Karpas-422 (cell line): ENCODE measurements around the gene HK2. TPM values are rescaled to one million over a fixed set of nuclear protein-coding genes. Genes with fewer than 3 reads are reported as not detected.
A peak's percentile ranks its signal among the peaks of the same experiment; 100 is the strongest.

Source experiments
- DNase-seq: peaks from one replicate; pipeline ENCODE4 v3.0.0-alpha.2; 2015
- H2AFZ ChIP-seq: fragments of 200-600 bp; sonication (generic); 2 replicates; pipeline ENCODE4 v1.6.1; 2014; ENCODE audit warnings: antibody characterized with exemption, low read length, mixed read lengths
- H3K27ac ChIP-seq: fragments of 200-600 bp; sonication (generic); 2 replicates; pipeline ENCODE4 v1.5.1; 2014; ENCODE audit warnings: mild to moderate bottlenecking, low read length, moderate library complexity
- H3K27me3 ChIP-seq: fragments of 200-600 bp; sonication (generic); 2 replicates; pipeline ENCODE4 v1.6.1; 2014; ENCODE audit warnings: low read length, mixed read lengths
- H3K36me3 ChIP-seq: fragments of 200-600 bp; sonication (generic); 2 replicates; pipeline ENCODE4 v1.6.1; 2014; ENCODE audit warnings: low read length, mixed read lengths; ENCODE audit not compliant: insufficient read depth
- H3K4me1 ChIP-seq: fragments of 200-600 bp; sonication (generic); 2 replicates; pipeline ENCODE4 v1.6.1; 2014; ENCODE audit warnings: mild to moderate bottlenecking, low read length, mixed read lengths
- H3K4me2 ChIP-seq: fragments of 200-600 bp; sonication (generic); 2 replicates; pipeline ENCODE4 v1.6.1; 2014; ENCODE audit warnings: low read length, low read depth, mild to moderate bottlenecking; ENCODE audit not compliant: poor library complexity, severe bottlenecking
- H3K4me3 ChIP-seq: fragments of 200-600 bp; sonication (generic); 2 replicates; pipeline ENCODE4 v1.5.1; 2014; ENCODE audit warnings: mild to moderate bottlenecking, antibody characterized with exemption, low read length, mixed read lengths
- H3K79me2 ChIP-seq: fragments of 200-600 bp; sonication (generic); 2 replicates; pipeline ENCODE4 v1.6.1; 2014; ENCODE audit warnings: mild to moderate bottlenecking, low read length, mixed read lengths
- H3K9ac ChIP-seq: fragments of 200-600 bp; sonication (generic); 2 replicates; pipeline ENCODE4 v1.6.0; 2014; ENCODE audit warnings: low read length
- H3K9me2 ChIP-seq: fragments of 200-600 bp; sonication (generic), shearing (Covaris generic); replicated peaks from 2 replicates; pipeline ENCODE4 v1.6.0; 2014; ENCODE audit warnings: mild to moderate bottlenecking, low read length, moderate library complexity; ENCODE audit not compliant: insufficient read depth
- H3K9me3 ChIP-seq: fragments of 300-700, 200-600 bp; sonication (generic); 2 replicates; pipeline ENCODE4 v1.6.1; 2014; ENCODE audit warnings: low read length, mixed read lengths
- H4K20me1 ChIP-seq: fragments of 200-600 bp; sonication (generic); 2 replicates; pipeline ENCODE4 v1.6.1; 2014; ENCODE audit warnings: mild to moderate bottlenecking, antibody characterized with exemption, low read length, low read depth; ENCODE audit not compliant: insufficient read depth
- total RNA-seq: library from RNA; depleted of rRNA; stranded (reverse); fragments of >200 nt; shearing (Covaris generic); gene quantifications from 2 replicates; pipeline ENCODE4 v1.2.3, GENCODE V29; 2014; ENCODE audit warnings: low replicate concordance

The HK2 gene
- total RNA-seq, 1 experiment from 2014 or later: 80.7 TPM

DNA sequence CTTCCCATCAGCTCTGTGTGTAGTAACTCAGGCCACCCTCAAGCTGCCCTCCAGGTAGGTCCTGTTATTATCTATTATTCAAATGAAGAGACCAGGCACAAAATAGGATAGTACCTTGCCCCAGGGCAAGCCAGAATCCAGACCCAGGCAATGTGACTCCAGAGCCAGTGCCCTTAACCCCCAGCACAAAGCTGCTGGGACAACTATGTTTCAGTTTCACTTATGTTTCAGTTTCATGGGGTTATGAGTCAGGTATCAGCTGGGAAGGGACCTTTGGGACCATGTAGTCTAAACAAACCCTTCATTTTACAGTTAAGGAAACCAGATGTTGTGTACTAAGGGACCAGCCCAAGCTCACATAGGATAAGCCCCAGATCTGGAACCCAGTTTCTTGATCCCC lies 10.0 kb downstream of the HK2 start:
- no peak overlapping the region for H3K4me2 ChIP-seq
- peaks cover 92% of the 10 kb centered on the region for H4K20me1 ChIP-seq
- no peaks in the 10 kb centered on the region for H3K27me3 ChIP-seq
- no peaks in the 10 kb centered on the region; the same call in 1 of the 2 replicates for H3K36me3 ChIP-seq
- no peak overlapping the region for H3K27ac ChIP-seq
- H3K9me2 ChIP-seq: no peaks in the 10 kb centered on the region
- H3K4me3 ChIP-seq: no peak overlapping the region
- peak; percentile 67 for DNase-seq
- H2AFZ ChIP-seq: no peak overlapping the region
- no peak overlapping the region for H3K9ac ChIP-seq
- H3K4me1 ChIP-seq: peaks cover 80% of the 10 kb centered on the region
- peaks cover 97% of the 10 kb centered on the region for H3K79me2 ChIP-seq
- no peaks in the 10 kb centered on the region for H3K9me3 ChIP-seq

DNA sequence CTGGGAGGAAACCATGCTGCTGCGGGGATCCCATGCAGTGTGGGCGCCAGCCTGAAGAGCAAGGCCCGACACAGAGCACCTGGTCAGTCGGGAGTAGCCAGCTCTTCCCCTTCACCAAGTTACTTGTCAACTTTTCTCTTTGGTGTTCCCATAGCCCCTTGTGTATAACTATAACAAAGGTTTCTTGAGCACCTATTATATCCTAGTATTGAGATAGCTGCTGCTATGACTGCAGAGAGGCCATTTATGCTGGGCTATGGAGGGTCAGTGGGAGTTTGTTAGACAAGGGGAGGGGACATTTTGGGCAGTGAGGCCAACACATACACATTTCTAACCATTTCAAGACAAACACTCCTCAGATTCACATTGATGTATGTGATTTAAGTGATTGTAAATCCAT lies 10.8 kb downstream of the HK2 start:
- no peak overlapping the region for H2AFZ ChIP-seq
- H3K4me3 ChIP-seq: no peak overlapping the region

DNA sequence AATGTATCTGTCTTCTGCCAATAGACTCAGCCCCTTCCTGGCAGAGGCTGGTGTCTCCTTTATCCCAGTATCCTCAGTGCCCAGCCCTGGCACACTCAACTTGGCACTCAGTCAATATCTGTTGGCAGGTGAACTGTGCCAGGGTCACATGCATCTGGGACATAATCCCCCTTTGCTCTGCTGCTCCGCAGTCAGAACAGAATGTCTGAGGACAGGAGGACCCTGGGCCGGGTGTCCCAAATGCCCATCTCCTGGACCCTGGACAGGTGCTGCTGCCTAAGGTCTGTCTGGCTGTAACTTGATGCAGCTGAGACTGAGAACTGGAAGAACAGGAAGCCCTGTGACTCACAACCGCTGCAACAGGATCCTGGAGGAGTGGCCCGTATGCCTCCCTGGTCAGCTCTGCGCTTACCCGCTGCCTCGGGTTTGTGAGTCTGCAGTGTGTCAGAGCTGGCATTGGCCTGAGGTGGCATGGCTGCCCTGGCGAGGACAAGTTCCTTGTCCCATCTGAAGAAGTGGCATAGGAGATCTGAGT lies 11.4 kb downstream of the HK2 start:
- peaks cover 6% of the 10 kb centered on the region; the same call in 1 of the 2 replicates for H3K36me3 ChIP-seq
- DNase-seq: no peak
- H3K9me3 ChIP-seq: no peaks in the 10 kb centered on the region
- no peak overlapping the region for H3K4me3 ChIP-seq
- H3K79me2 ChIP-seq: peaks cover 99% of the 10 kb centered on the region
- no peak overlapping the region for H3K27ac ChIP-seq
- no peaks in the 10 kb centered on the region for H3K27me3 ChIP-seq
- H2AFZ ChIP-seq: no peak overlapping the region
- no peak overlapping the region for H3K4me2 ChIP-seq
- H3K9me2 ChIP-seq: no peaks in the 10 kb centered on the region
- 0 out of 2 replicates have a peak overlapping the region, but pooled peaks have one; percentile 2 for H3K9ac ChIP-seq
- H4K20me1 ChIP-seq: peaks cover 98% of the 10 kb centered on the region
- peaks cover 91% of the 10 kb centered on the region for H3K4me1 ChIP-seq

More for the DNA sequence above, 10.8 kb downstream of the HK2 start:
- no peak overlapping the region for H3K9ac ChIP-seq
- H3K4me2 ChIP-seq: no peak overlapping the region
- peaks cover 94% of the 10 kb centered on the region for H4K20me1 ChIP-seq
- no peaks in the 10 kb centered on the region for H3K9me3 ChIP-seq
- H3K36me3 ChIP-seq: peaks cover under 1% of the 10 kb centered on the region; the same call in 1 of the 2 replicates
- H3K9me2 ChIP-seq: no peaks in the 10 kb centered on the region
- DNase-seq: no peak
- H3K27ac ChIP-seq: no peak overlapping the region
- no peaks in the 10 kb centered on the region for H3K27me3 ChIP-seq
- peaks cover 98% of the 10 kb centered on the region for H3K79me2 ChIP-seq
- peaks cover 85% of the 10 kb centered on the region for H3K4me1 ChIP-seq

DNA sequence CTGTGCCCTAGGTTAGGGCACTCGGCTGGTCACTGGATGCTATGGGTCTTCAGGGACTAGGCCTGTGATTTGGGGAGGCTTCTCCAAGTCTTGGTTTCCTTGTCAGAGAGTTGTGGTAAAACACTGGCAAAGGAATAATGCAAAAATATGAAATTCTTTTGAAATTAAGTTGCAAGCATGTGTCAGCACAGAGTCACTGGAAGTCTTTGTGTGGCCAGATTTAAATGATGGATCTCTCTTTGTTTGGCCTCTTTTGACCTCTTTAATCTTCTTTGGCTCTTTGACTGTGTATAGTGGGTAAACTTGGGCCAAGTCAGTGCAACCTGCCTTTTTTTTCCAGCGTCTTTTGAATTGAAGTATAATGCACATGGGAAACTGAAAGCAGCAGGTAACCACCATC lies 12.1 kb downstream of the HK2 start:
- H3K4me2 ChIP-seq: peak overlapping the region; percentile 7

DNA sequence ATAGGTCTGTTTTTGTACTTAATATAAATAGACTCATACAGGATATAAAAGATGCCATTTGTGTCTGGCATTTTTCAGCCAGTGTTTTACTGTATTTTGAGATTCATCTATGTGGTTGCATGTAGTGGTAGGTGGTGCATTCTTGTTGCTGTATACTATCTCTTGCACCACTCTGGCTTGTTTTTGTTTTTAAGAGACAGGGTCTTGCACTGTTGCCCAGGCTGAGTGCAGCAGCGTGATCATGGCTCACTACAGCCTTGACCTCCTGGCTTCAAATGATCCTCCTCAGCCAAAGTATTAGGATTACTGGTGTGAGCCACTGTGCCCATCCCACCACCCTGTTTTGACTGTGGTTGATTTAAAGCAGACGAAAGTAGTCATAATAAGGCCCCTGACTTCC lies 12.6 kb downstream of the HK2 start:
- H3K79me2 ChIP-seq: peaks cover 100% of the 10 kb centered on the region
- no peaks in the 10 kb centered on the region for H3K9me3 ChIP-seq
- H3K27ac ChIP-seq: no peak overlapping the region
- no peak overlapping the region for H3K4me3 ChIP-seq
- no peaks in the 10 kb centered on the region for H3K27me3 ChIP-seq
- H3K4me1 ChIP-seq: peaks cover 91% of the 10 kb centered on the region
- H2AFZ ChIP-seq: no peak overlapping the region
- H3K9me2 ChIP-seq: no peaks in the 10 kb centered on the region
- H3K4me2 ChIP-seq: peak overlapping the region; percentile 7
- no peak overlapping the region for H3K9ac ChIP-seq
- peaks cover 17% of the 10 kb centered on the region; the same call in 1 of the 2 replicates for H3K36me3 ChIP-seq
- DNase-seq: no peak
- peaks cover 100% of the 10 kb centered on the region for H4K20me1 ChIP-seq

More for the DNA sequence above, 12.1 kb downstream of the HK2 start:
- H3K79me2 ChIP-seq: peaks cover 100% of the 10 kb centered on the region
- DNase-seq: no peak
- H3K4me3 ChIP-seq: no peak overlapping the region
- H4K20me1 ChIP-seq: peaks cover 100% of the 10 kb centered on the region
- no peak overlapping the region for H3K27ac ChIP-seq
- H3K36me3 ChIP-seq: peaks cover 13% of the 10 kb centered on the region; the same call in 1 of the 2 replicates
- H3K9me2 ChIP-seq: no peaks in the 10 kb centered on the region
- 0 out of 2 replicates have a peak overlapping the region, but pooled peaks have one; percentile 2 for H3K9ac ChIP-seq
- no peak overlapping the region for H2AFZ ChIP-seq
- peaks cover 96% of the 10 kb centered on the region for H3K4me1 ChIP-seq
- H3K9me3 ChIP-seq: no peaks in the 10 kb centered on the region
- no peaks in the 10 kb centered on the region for H3K27me3 ChIP-seq

DNA sequence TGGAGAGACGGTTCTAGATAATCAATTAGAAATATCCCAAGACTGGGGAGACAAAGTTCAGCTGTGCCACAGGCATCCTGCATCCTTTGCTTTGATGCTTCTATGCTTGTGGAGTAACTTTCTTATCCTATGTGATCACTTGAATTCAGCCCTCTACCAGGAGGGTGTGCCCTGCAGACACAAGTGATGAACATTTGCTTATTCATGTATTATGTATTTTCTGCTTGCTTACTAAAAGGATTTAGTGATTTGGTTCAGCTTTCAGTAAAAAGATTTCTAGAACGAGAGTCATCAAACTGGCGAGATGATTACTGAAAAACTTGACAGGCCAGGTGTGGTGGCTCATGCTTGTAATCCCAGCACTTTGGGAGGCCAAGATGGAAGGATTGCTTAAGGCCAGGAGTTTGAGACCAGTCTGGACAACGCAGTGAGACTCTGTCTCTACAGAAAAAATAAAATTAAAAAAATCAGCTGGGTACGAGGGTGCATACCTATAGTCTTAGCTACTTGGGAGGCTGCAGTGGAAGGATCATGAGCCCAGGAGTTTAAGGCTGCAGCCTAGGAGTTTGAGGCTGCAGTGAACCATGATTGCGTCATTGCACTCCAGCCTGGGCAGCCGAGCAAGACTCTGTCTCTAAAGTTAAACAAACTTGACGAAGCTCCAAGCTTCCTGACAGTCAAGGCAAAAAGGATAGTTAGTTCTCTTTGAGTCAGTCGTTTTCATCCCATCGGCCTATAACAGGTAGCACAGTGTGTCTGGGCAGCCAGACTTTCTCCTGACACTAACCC lies 13.3 kb downstream of the HK2 start:
- peaks cover 100% of the 10 kb centered on the region for H4K20me1 ChIP-seq
- H3K4me2 ChIP-seq: peak overlapping the region; percentile 74

DNA sequence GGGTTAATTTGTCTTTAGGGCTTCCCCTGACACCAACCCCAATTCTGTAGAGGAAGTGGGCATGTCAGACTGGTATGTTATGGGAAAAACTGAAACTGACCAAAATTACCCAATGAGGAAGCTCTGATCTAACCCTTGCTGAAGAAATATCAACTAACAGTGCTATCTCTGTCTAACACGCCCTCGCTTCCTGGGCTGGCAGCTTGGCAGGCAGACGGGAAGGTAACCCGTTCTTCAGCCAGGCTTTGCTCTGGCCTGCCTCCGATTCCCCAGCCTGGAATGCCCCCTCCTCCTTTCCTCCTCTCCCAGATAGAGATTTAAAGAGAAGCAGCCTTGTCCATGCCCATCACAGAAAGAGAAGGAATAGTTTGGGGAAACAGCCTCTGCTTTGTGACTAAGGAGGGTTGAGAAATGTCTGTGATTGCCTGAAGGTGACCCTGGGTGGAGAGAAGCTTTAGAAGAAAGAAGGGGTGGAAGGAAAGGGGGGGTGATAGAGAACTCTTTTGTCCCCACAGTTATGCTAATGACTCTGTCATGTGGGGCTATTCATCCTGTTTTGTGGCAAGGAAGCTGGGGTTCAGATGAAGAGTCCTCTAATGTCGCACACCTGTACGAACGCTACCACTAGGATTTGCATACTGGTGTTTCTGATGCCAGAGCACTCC lies 15.4 kb downstream of the HK2 start:
- peaks cover 100% of the 10 kb centered on the region for H3K79me2 ChIP-seq
- peak overlapping the region; percentile 86 for H3K27ac ChIP-seq
- no peaks in the 10 kb centered on the region for H3K9me3 ChIP-seq
- H3K27me3 ChIP-seq: no peaks in the 10 kb centered on the region
- peaks cover 96% of the 10 kb centered on the region for H4K20me1 ChIP-seq
- H2AFZ ChIP-seq: no peak overlapping the region
- peak overlapping the region; percentile 54 for H3K4me3 ChIP-seq
- peak; percentile 87 for DNase-seq
- peaks cover 66% of the 10 kb centered on the region for H3K4me1 ChIP-seq
- H3K9me2 ChIP-seq: no peaks in the 10 kb centered on the region
- peak overlapping the region; percentile 74 for H3K4me2 ChIP-seq
- H3K36me3 ChIP-seq: peaks cover 27% of the 10 kb centered on the region; the same call in 1 of the 2 replicates
- peak overlapping the region; percentile 59 for H3K9ac ChIP-seq

More for the DNA sequence above, 13.3 kb downstream of the HK2 start:
- Histone ChIP-seq H2AFZ (no peak overlapping the region), H3K4me1 (peaks cover 87% of the 10 kb centered on the region), H3K9ac (peak overlapping the region; percentile 19; the same call in 1 of the 2 replicates), H3K27me3 (no peaks in the 10 kb centered on the region), H3K9me3 (no peaks in the 10 kb centered on the region), H3K9me2 (no peaks in the 10 kb centered on the region), H3K27ac (peak overlapping the region; percentile 86; the same call in 1 of the 2 replicates), H3K79me2 (peaks cover 100% of the 10 kb centered on the region), H3K36me3 (peaks cover 19% of the 10 kb centered on the region; the same call in 1 of the 2 replicates), H3K4me3 (no peak overlapping the region)
- no peak for DNase-seq
